PC-3 (cell line): Measurements from ENCODE around the gene NAA40. TPM values are rescaled to one million over a fixed set of nuclear protein-coding genes. Genes with fewer than 3 reads are reported as not detected.

Source experiments
- ATAC-seq: fragments of 200-7000 bp; cut with Tn5 transposase; 2 replicates; pipeline ENCODE4 v1.9.1; 2020; ENCODE audit warnings: mild to moderate bottlenecking, moderate library complexity
- BruUV-seq: library from RNA; stranded (reverse); fragments of 400-500 nt; replicated peaks from 2 replicates; lab custom pipeline; 2021; lab: Mats Ljungman, UMichigan
- CTCF ChIA-PET: fragments of 300-600 bp; sonication (Branson Sonifier 250); formaldehyde crosslinking; loops from one replicate; lab custom pipeline; 2022; ENCODE audit warnings: antibody characterized with exemption; lab: Charles Lee
- POLR2A ChIA-PET: fragments of 300-600 bp; sonication (Branson Sonifier 250); formaldehyde crosslinking; loops from one replicate; lab custom pipeline; 2022; ENCODE audit warnings: antibody characterized with exemption; ENCODE audit not compliant: unreplicated experiment; lab: Charles Lee
- DNase-seq: peaks from one replicate; pipeline ENCODE4 v3.0.0-alpha.2; 2015
- H2AFZ ChIP-seq: fragments of 300-600 bp; sonication (generic); 2 replicates; pipeline ENCODE4 v1.6.0; 2016; ENCODE audit warnings: antibody characterized with exemption, low read length
- H3F3A ChIP-seq: fragments of 300-600 bp; sonication (generic); one replicate; pipeline ENCODE4 v1.6.0; 2017; ENCODE audit warnings: antibody characterized with exemption, low read length, control low read depth, mild to moderate bottlenecking; ENCODE audit not compliant: unreplicated experiment
- H3K27ac ChIP-seq: fragments of 300-600 bp; sonication (generic); 2 replicates; pipeline ENCODE4 v1.5.1; 2016; ENCODE audit warnings: mild to moderate bottlenecking, low read length
- H3K27me3 ChIP-seq: fragments of 300-600 bp; sonication (generic); 2 replicates; pipeline ENCODE4 v1.6.1; 2016; ENCODE audit warnings: low read length, mixed read lengths
- H3K36me3 ChIP-seq: fragments of 300-600 bp; sonication (generic); 2 replicates; pipeline ENCODE4 v1.6.1; 2016; ENCODE audit warnings: low read depth, mixed run types, low read length, mixed read lengths
- H3K4me1 ChIP-seq: fragments of 300-600 bp; sonication (generic); 2 replicates; pipeline ENCODE4 v1.5.1; 2016; ENCODE audit warnings: low read length; ENCODE audit not compliant: insufficient read depth
- H3K4me2 ChIP-seq: fragments of 300-600 bp; sonication (generic); 2 replicates; pipeline ENCODE4 v1.6.0; 2016; ENCODE audit warnings: low read length
- H3K4me3 ChIP-seq: fragments of 300-600 bp; sonication (generic); 2 replicates; pipeline ENCODE4 v1.5.1; 2016; ENCODE audit warnings: mild to moderate bottlenecking, low read length, mixed read lengths
- H3K79me2 ChIP-seq: fragments of 300-600 bp; sonication (generic); 2 replicates; pipeline ENCODE4 v1.6.1; 2017; ENCODE audit warnings: low read length, mixed read lengths
- H3K9ac ChIP-seq: fragments of 300-600 bp; sonication (generic); 2 replicates; pipeline ENCODE4 v1.6.0; 2016; ENCODE audit warnings: mild to moderate bottlenecking, low read length
- H3K9me2 ChIP-seq: fragments of 300-600 bp; sonication (generic); replicated peaks from 2 replicates; pipeline ENCODE4 v1.6.1; 2016; ENCODE audit warnings: mixed run types, low read length, mixed read lengths
- H3K9me3 ChIP-seq: fragments of 300-600 bp; sonication (generic); 2 replicates; pipeline ENCODE4 v1.6.1; 2016; ENCODE audit warnings: low read length, mixed read lengths
- H4K20me1 ChIP-seq: fragments of 300-600 bp; sonication (generic); 2 replicates; pipeline ENCODE4 v1.6.1; 2016; ENCODE audit warnings: low read length, mixed read lengths
- CTCF ChIP-seq: fragments of 300-600 bp; sonication (generic); conservative IDR thresholded peaks from 2 replicates; pipeline ENCODE4 v1.5.1; 2017; ENCODE audit warnings: antibody characterized with exemption, low read depth, mild to moderate bottlenecking, low read length
- EZH2 ChIP-seq: fragments of 300-600 bp; sonication (generic); IDR thresholded peaks from one replicate; pipeline ENCODE4 v1.6.1; 2017; ENCODE audit warnings: antibody characterized with exemption, mild to moderate bottlenecking, low read length; ENCODE audit not compliant: unreplicated experiment
- EZH2phosphoT487 ChIP-seq: fragments of 300-600 bp; sonication (generic); IDR thresholded peaks from 2 replicates; pipeline ENCODE4 v1.6.1; 2018; ENCODE audit warnings: mild to moderate bottlenecking, antibody characterized with exemption, low read length, borderline replicate concordance
- intact Hi-C: fragments of 100-400 bp; cut with micrococcal nuclease; formaldehyde crosslinking; loops from 2 replicates; pipeline ENCODE4 v1.9.0; 2023
- total RNA-seq: library from RNA; depleted of rRNA; stranded (reverse); fragments of >200 nt; gene quantifications from 2 replicates; pipeline ENCODE4 v1.2.3, GENCODE V29; 2014

Gene NAA40
- total RNA-seq, 1 experiment from 2014 or later: 20.9 TPM

GRCh38 chr11:64003807-64004589, 65.2 kb downstream of the NAA40 start:
- H3K27me3 ChIP-seq: no peaks in the 10 kb centered on the region
- no peak overlapping the region for H3K9ac ChIP-seq
- H3K36me3 ChIP-seq: no peaks in the 10 kb centered on the region
- H3K4me1 ChIP-seq: peaks cover 16% of the 10 kb centered on the region; the same call in 1 of the 2 replicates
- no peak for TF ChIP-seq EZH2
- no peak for TF ChIP-seq CTCF
- no peak for TF ChIP-seq EZH2phosphoT487
- H2AFZ ChIP-seq: no peak overlapping the region
- H4K20me1 ChIP-seq: no peaks in the 10 kb centered on the region
- no peak overlapping the region for H3K27ac ChIP-seq
- CTCF ChIA-PET: no interaction called here
- no peaks in the 10 kb centered on the region for H3K9me3 ChIP-seq
- POLR2A ChIA-PET: no interaction called here
- ATAC-seq (no peak), DNase-seq (no peak)
- no peak overlapping the region for H3K4me3 ChIP-seq
- no TSS peak for BruUV-seq
- no peaks in the 10 kb centered on the region for H3K9me2 ChIP-seq
- no peaks in the 10 kb centered on the region for H3K79me2 ChIP-seq
- intact Hi-C loops: no loop called here
- no peaks in the 10 kb centered on the region for H3F3A ChIP-seq
- H3K4me2 ChIP-seq: no peak overlapping the region

- no TSS peak for BruUV-seq
- Histone ChIP-seq H4K20me1 (no peaks in the 10 kb centered on the region), H3K27me3 (no peaks in the 10 kb centered on the region), H3K4me1 (peaks cover 14% of the 10 kb centered on the region; the same call in 1 of the 2 replicates), H3K9me3 (no peaks in the 10 kb centered on the region), H2AFZ (no peak overlapping the region), H3K9ac (no peak overlapping the region), H3K4me3 (no peak overlapping the region), H3K79me2 (no peaks in the 10 kb centered on the region), H3K36me3 (no peaks in the 10 kb centered on the region), H3K9me2 (no peaks in the 10 kb centered on the region), H3K4me2 (no peak overlapping the region), H3K27ac (no peak overlapping the region), H3F3A (no peaks in the 10 kb centered on the region)
- TF ChIP-seq CTCF (no peak), EZH2 (no peak), EZH2phosphoT487 (no peak)
- DNase-seq: no peak
- no peak for ATAC-seq
- intact Hi-C loops: no loop called here
- ChIA-PET CTCF (no interaction called here), POLR2A (no interaction called here)
Observed at GRCh38 chr11:64004590-64004984, 65.8 kb downstream of the NAA40 start.

GRCh38 chr11:64005691-64006090, 66.9 kb downstream of the NAA40 start:
- Histone ChIP-seq H3K9ac (no peak overlapping the region), H3K27me3 (no peaks in the 10 kb centered on the region), H3K4me3 (no peak overlapping the region), H3K36me3 (no peaks in the 10 kb centered on the region), H3K79me2 (no peaks in the 10 kb centered on the region), H2AFZ (no peak overlapping the region), H3F3A (no peaks in the 10 kb centered on the region), H3K27ac (no peak overlapping the region), H3K9me2 (no peaks in the 10 kb centered on the region), H3K4me2 (no peak overlapping the region), H3K4me1 (peaks cover 7% of the 10 kb centered on the region; the same call in 1 of the 2 replicates), H4K20me1 (no peaks in the 10 kb centered on the region), H3K9me3 (no peaks in the 10 kb centered on the region)
- POLR2A ChIA-PET: no interaction called here
- TF ChIP-seq CTCF: no peak
- no peak for TF ChIP-seq EZH2
- TF ChIP-seq EZH2phosphoT487: no peak
- intact Hi-C loops: no loop called here
- ATAC-seq (no peak), DNase-seq (no peak)
- CTCF ChIA-PET: no interaction called here
- no TSS peak for BruUV-seq
